NCI-H510A treated with DMSO at 0.1 percent for 48 hours (cell line): Measurements from ENCODE around the gene DCHS1.

Experiments used
- DNase-seq: peaks from one replicate; lab custom pipeline; 2025; lab: John Stamatoyannopoulos, UW

The DCHS1 gene

DNA sequence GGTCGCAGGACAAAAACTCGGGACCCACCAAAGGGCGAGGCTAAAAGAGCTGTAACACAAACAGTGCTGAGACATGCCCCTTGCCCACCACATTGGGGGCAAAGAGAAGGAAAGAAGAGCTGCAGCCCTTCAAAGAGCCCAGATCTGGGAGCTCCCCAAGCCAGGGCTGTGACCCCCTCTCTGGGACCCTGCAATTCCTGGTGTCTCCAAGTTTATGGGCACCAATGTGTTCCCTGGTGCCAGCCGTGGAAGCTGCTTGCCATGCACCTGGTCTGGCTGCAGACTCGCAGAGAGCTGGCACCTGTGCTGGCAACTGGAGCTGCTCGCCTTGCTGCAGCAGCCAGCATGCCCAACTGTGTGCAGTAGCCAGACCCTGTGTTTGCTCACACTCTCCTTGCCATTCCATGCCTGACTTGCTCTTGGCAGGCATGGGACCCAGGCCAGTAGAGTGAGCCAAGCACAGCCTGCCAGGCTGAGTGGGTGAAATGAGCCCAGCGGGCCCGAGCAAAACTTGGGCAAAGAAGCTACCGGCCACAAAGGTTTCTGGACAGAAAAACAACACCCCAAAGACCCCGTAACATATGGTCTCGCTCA lies 68.2 kb downstream of the DCHS1 start:
- peak; percentile 3 for DNase-seq

DNA sequence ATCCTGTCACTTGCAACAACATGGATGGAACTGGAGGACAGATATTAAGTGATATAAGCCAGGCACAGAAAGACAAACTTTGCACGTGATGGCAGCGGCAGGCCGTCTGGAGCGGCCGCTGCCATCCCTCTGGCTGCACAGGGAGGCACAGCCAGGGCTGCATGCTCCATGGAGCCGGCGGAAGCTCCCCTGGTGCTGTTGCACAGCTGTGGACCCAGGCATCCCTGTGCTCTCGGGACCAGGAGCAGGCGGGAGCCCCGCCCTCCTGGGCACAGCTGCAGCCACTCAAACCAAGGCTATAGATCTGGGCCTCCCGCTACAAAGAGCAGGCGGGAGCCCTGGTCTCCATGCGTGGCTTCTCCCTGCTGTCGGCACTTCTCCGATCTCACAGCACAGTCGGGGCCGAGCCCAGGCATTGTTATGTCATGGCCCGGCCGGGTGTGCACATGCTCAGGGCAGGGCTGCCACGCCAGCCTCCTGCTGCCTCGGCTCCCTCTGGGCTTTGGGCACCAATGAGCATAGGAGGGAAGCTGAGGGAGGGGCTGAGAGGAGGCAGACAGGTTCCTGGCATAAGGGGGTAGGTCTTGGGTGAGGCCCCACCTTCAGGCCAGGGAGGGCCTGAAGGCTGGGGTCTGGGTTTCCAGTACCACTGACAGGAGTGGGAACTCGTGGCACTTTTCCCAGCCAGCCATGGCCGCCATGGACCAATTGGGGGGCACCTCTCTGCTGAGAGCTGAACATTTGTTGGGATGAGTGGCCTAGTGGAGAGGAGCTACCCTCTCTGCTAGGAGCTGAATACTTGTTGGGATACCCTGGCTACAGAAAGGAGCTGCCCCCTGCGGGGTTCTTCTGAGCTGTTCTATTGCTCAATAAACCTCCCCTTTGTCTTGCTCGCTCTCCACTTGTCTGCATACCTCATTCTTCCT lies 68.9 kb downstream of the DCHS1 start:
- DNase-seq = peak; percentile 40

DNA sequence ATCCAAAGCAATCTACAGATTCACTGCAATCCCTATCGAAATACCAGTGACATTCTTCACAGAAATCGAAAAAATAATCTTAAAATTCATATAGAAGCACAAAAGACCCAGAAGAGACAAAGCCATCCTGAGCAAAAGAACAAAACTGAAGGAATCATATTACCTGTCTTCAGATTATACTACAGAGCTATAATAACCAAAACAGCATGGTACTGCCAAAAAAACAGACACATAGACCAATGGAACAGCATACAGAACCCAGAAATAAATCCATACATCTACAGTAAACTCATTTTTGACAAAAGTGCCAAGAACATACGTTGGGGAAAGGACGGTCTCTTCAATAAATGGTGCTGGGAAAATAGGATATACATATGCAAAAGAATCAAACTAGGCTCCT lies 71.1 kb downstream of the DCHS1 start:
- no peak for DNase-seq

DNA sequence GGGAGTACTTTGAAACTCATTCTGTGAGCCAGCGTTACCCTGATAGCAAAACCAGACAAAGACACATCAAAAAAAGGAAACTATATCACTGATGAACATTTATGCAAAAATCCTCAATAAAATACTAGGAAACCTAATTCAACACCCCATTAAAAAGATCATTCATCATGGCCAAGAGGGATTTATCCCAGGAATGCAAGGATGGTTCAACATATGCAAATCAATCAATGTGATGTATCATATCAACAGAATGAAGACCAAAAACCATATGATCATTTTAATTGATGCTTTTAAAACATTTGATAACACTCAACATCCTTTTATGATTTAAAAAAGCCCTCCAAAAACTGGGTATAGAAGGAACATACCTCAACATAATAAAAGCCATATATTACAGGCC lies 72.0 kb downstream of the DCHS1 start:
- DNase-seq = no peak

DNA sequence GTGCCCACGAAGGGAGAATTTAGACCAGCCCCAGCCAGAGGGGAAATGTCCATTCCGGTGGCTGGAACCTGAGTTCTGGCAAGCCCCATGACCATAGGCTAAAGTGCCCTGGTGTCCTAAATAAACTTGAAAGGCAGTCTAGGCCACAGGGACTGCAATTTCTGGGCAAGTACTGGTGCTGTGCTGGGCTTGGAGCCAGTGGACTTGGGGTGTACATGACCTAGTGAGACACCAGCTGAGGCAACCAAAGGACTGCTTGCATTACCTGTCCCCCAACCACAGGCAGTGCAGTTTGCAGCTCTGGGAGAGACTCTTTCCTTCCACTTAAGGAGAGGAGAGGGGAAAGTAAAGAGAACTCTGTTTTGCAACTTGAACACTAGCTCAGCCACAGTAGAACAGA lies 75.9 kb downstream of the DCHS1 start:
- no peak for DNase-seq

DNA sequence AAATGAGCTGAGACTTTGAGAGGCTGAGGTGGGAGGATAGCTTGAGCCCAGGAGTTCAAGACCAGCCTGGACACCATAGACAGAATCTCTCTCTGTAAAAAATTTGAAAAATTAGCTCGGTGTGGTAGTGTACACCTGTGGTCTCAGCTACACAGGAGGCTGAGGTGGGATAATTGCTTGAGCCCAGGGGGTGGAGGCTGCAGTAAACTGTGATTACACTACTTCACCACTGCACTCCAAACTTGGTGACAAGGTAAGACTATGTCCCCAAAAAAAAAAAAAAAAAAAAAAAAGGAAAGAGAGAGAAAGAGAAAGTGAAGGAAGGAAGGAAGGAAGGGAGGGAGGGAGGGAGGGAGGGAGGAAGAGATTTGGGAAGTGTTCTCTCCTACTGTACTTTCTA lies 77.5 kb downstream of the DCHS1 start:
- DNase-seq = no peak

DNA sequence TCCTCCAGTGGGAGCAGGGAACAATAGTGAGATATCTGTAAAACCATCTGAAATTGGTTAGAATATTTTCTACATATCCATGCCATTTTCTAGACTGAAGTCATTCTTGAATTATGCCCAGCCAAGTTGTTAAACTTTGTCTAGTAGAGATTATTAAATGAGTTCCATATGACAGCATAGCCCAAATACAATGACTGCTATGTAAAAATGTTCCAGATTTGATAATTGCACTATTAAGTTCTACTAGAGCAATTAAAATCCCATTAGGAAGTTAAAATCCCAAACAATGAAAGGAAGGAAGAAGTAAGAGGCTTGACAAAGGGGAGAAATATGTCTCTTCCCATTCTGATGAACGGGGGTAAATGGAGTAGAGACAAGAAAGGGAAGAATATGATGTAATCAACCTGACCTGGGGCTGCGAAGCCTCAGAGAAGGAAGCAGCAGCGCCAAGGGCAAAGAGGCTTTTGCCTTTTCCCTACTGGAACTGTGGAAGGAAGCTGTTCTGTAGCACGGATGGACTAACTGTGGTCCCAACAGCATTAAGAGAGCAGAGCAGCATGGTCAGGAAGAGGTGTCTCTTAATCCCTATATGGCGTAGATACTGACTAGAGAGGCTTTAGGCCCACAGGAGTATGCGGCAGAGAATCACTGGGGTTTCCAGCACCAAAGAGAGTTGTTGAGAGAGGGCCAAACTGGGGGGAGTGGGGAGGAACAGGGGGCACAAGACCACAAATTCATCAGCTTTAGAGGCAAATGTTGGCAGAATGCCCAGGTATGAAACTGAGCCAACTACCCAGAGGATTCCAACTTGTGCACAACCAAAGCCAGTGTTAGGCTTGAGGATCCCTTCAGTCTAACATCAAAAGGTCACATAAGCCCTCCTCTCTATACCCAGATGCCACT lies 78.9 kb downstream of the DCHS1 start:
- no peak for DNase-seq

DNA sequence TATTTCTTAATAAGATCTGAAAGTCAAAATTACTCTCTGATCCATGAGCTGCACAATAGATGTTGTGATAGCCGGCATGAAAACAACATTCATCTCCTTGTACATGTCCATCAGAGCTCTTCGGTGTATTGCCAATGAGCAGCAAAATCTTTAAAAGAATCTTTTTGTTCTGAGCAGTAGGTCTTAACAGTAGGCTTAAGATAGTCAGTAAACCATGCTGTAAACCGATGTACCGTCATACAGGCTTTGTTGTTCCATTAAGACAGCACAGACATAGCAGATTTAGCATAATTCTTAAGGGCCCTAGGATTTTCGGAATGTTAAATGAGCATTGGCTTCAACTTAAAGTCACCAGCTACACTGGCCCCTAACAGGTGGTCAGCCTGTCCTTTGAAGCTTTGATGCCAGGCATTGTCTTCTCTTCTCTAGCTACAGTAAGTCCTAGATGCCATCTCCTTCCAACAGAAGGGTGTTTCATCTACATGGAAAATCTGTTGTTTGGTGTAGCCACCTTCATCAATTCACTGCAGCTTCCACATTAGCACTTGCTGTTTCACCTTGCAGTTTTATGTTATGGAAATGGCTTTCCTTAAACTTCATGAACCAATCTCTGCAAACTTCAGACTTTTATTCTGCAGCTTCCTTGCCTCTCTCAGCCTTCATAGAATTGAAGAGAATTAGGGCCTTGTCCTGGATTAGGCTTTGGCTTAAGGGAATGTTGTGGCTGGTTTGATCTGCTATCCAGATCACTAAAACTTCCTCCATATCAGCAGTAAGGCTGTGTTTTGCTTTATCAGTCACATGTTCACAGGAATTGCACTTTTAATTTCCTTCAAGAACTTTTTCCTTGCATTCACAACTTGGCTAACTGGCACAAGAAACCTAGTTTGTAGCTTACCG lies 80.5 kb downstream of the DCHS1 start:
- DNase-seq = no peak

DNA sequence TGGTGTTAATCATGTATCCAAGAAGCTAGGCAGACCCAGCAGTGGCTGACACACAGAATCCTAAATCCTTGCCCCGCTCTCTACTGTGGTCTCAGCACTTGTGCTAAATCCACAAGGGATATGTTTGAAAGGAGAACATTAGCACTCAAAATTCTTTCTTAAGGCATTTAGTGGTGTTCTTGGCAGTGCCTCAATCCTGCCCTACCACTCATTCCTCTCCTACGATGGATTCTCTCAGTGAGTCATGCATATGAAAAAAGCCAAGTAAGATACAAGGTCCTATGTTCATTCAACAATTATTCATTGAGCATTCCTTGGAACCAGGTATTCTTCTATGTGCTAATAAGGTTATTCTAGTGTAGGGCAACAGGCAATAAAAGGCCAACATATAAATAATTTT lies 83.4 kb downstream of the DCHS1 start:
- DNase-seq = no peak

DNA sequence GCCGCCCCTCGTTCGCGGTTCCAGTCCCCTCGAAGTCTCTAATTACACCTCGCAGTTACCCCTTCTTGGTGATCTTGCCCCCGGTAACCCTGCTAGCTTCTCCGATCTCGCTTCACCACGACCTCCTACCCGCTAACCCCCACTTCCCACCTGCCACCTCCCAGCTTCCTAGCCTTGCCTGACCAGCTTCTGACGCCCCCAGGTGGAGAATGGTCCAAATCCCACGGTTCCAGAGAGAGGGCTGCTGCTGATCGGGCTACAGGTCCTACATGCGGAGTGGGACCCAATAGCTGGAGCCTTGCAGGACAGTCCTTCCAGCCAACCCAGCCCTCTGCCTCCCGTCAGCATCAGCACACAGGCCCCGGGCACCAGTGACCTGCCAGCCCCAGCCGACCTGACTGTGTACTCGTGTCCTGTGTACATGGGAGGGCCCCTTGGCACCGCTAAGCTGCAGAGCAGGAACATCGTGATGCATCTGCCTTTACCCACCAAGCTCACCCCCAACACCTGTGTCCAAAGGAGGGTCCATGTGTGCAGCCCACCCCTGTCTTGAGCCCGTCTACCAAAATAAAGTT lies 84.1 kb downstream of the DCHS1 start:
- no peak for DNase-seq
